NCI-H774 (cell line): ENCODE results near the gene NNMT.
"Not testable (repeated sequence)": the region's sequence is repeated elsewhere in the genome, so short reads cannot be mapped to it uniquely, and the experiment has no call there.

Experiments
- DNase-seq: peaks from one replicate; lab custom pipeline; 2025; lab: John Stamatoyannopoulos, UW

The NNMT gene

DNA sequence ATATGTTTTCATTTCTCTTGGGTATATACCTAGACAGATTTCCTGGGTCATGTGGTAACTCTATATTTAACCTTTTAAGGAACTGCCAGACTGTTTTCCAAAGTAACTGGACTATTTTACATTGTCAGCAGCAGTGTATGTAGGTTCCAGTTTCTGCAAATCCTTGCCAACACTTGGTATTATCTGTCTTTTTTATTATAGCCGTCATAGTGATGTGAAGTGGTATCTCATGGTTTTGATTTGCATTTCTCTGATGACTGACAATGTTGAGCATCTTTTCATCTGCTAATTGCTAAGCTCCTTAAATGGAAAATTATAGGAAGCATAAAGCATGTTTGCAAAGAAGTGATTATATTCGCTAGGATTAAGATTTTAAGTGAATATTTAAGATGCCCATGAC lies 13.9 kb downstream of the NNMT start:
- DNase-seq = no peak

DNA sequence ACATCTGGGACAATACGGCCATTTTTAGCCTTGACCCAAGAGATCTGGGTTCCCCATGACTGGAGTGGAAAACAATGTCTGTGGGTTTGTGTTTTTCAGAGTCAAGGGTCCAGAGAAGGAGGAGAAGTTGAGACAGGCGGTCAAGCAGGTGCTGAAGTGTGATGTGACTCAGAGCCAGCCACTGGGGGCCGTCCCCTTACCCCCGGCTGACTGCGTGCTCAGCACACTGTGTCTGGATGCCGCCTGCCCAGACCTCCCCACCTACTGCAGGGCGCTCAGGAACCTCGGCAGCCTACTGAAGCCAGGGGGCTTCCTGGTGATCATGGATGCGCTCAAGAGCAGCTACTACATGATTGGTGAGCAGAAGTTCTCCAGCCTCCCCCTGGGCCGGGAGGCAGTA lies 15.7 kb downstream of the NNMT start:
- no peak for DNase-seq

DNA sequence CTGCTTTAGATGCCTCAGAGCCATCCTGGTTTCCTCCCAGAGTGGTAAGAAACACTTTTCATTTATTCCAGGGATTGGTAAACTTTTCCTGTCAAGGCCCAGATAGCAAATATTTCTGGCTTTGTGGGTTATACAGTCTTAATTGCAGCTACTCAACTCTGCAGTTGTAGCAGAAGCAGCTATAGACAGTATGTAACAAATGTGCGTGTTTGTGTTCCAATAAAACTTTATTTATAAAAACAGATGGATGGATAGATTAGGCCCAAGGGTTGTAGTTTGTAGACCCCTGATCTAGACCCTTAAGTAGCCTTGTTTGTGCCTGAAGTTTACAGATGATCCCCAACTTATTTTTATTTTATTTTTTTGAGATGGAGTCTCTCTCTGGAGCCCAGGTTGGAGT lies 17.9 kb downstream of the NNMT start:
- no peak for DNase-seq

DNA sequence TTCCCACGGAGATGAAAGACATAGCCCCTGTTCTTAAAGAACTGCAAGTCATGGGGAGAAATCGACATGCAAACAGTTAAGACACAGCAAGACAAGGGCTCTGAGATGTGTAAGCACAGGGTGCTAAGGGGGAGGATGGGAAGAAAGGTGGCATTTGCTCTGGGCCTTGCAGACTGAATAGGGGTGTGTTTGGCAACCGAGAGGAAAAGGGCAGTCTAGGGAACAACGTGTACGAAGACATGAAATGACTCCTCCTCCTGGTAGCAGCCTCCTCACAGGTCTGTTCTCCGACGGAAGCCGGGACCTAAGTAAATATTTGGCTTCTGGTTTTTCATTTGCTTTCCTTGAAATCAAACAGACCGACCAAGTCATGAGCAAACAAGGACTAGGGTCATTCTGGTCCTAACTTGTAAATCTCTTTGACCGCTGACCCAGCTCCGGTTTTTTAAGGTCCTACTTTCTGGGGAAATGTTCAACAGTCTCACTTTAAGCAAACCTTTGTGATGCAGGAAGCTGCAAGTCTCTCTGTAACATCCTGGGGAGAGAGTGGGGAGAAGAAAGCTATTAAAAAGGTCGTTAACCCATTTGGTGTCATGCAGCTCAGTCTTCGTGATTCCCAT lies 19.7 kb downstream of the NNMT start:
- peak; percentile 72 for DNase-seq

DNA sequence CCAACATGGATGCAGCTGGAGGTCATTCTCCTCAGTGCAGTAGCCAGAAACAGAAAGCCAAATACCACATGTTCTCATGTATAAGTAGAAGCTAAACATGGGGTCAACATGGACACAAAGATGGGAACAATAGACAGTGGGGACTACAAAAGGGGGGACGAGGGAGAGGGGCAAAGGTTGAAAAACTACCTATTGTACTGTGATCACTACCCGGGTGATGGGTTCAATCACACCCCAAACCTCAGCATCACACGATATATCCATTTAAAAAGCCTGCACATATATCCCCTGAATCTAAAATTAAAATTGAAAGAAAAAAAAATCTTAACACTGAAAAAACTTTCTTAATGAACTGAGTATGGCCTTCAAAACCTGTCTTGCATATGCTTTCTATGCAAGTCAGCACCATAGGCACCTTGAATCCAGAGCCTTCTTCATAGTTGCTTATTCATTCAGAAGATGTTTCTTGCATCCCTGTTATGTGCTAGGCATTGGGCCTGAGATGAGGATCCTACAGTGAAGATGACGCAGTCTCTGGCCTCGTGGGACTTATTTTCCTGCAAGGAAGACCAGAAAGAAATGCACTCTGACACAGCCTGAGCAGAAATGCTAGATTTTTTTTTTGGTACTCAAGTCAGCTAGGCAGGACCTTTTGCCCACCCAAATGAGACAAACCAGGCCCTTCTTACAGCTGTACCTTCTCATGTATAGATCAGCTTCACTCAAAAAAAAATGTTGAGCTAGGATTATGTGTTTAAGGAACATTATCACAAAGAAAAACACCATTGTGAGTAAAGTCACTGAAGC lies 21.0 kb downstream of the NNMT start:
- DNase-seq = no peak

DNA sequence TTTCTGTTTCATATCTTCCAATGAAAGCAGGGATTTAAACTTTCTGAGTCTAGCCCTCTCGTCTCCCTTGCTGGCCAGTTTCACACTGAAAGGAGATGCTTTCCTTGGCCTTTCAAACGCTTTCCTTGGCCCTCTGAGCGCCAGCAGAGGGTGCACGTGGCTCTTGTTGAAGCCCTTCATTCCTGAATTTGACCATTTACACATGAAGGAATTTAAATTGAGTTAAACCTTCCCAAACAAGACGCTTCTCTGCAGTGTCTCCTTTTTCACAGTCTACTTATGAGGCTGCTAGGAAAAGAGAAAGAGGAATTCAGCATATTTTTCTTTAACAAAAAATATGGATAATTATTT lies 21.6 kb downstream of the NNMT start:
- peak; percentile 57 for DNase-seq

DNA sequence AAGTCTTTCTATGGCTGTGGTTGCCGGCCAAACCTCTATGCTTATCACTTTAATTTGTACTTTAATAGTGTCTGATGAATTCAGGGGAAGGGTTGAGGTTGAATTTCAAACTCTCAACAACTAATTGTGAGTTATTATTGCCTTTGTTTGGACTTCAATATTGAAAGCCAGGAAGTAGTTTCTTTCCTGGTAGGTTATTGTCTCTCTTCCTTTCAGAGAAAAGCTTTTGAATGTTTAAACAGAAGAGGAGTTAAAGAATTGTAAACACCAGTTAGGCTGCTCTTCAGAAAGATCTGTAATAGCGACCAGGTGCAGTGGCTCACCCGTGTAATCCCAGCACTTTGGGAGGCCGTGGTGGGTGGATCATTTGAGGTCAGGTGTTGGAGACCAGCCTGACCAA lies 22.2 kb downstream of the NNMT start:
- DNase-seq = peak; percentile 92

DNA sequence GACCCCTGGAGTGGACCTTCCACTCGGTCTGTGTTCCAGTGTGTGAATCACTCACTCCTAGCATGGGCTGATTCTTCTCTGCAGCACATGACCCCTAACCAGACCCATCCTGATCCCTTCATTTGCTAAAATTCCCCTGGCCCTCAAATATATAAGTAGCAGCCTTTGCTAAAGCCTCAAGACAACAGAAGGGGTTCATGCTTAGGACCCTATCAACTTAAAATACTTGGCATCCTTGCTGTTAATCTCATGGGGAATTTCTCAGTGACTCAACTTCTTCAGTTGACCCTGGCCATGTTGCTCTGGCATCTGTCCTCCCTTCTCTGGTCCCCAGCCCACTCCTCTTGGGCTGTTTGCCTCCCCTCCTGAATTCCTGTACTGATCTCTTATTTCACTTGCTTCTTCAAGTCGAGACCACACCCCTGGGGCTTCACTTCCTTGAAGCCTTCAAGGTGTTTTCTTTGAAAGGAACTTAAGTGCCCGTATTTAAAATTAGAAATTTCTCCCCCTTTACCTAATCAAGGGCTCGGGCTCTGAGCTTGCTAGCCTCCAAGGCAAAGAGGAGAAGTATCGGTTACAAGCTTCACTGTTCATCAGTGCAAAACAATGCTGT lies 23.6 kb downstream of the NNMT start:
- DNase-seq = no peak

DNA sequence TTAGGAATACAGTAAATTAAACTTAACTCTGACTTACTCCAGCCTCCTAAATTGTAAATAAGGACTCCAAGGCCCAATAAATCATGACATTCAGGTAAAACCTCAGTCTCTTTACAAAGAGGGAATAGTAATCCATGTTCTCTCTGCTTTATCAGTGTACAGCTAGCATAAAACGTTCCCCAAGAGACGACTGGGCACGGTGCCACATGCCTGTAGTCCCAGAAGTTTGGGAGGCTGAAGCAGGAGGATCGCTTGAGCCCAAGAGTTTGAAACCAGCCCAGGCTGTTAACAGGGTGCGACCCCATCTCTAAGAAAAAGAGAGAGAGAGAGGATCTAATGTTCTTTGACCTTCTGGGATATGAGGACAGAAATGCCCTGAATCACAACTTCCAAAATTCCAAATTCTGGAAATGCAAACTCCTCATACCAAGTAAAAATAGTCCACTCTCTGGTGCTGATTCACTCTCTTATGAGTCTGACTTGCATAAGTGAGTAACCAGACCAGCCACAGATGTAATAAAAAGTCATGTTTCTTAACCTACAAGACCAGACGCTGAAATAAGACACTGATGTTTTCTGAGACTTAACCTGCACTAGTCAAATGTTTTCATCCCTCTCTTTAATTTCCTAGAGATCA lies 25.5 kb downstream of the NNMT start:
- no peak for DNase-seq

DNA sequence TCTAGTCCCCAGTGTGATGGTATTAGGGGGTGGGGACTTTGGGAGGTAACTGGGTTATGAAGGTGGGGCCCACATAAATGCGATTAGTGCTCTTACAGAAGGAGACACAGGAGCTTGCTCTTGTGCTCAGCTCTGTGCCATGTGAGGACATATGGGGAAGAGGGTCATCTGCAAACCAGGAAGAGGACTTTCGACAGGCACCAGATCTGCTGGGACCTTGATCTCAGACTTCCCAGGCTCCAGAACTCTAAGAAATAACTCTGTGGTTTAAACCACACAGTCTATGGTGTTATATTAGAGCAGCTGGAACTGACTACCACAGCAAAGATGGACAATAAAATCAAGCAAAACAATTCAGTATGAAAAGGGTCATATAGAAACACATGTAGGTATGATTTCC lies 26.7 kb downstream of the NNMT start:
- DNase-seq = no peak

DNA sequence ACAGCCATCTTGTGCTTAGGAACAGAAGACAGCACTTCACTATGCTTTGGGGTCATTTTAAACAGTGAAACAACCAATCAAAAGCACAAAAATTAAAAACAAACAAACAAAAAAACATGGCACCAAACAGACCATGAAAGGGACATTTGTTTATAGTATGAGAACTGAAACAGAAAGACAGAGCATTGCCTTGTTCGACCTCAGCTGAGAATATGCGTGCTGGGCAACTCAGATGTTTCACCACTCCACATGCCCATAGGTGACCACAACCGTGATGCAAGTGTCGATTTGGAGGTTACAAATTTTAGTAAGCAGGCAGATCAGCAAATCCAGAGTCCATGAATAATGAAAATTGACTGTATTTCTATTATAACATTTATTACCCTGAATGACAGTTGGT lies 30.0 kb downstream of the NNMT start:
- no peak for DNase-seq

DNA sequence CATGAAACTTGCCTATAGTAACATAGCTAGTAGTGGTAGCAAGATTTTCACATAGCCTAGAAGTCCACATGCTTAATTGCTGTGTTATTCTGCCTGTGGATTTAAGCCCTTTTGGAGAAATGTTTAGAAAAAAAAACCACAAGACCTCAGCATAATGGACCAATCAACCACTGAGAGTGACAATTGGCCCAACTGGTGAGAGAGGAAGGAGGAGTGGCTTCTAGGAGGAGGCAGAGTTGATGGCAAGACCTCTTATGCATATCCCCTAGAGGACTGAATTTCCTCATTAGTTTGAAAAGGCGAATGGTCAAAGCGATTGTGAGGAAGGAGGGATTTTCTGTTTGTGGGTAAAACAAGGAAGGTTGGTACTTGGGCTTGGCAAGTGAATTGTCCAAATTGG lies 30.6 kb downstream of the NNMT start:
- no peak for DNase-seq

DNA sequence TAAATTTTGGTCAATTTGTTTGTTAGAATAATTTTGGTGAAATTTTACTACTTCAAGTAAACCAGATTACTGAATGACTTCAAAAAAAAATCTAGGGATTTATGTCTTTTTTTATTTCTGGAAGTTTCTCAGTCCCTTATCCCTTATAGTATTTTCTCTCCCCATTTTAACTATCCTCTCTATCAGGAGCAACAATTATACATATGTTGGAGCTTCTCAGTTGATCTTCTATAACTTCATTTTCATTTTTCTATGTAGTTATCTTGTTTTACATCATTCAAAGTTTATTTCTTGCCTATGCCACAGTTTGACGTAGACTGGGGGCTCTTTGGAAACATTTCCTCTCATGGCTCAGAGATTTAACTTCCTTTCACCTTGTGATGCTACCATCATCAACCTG lies 34.2 kb downstream of the NNMT start:
- no peak for DNase-seq

DNA sequence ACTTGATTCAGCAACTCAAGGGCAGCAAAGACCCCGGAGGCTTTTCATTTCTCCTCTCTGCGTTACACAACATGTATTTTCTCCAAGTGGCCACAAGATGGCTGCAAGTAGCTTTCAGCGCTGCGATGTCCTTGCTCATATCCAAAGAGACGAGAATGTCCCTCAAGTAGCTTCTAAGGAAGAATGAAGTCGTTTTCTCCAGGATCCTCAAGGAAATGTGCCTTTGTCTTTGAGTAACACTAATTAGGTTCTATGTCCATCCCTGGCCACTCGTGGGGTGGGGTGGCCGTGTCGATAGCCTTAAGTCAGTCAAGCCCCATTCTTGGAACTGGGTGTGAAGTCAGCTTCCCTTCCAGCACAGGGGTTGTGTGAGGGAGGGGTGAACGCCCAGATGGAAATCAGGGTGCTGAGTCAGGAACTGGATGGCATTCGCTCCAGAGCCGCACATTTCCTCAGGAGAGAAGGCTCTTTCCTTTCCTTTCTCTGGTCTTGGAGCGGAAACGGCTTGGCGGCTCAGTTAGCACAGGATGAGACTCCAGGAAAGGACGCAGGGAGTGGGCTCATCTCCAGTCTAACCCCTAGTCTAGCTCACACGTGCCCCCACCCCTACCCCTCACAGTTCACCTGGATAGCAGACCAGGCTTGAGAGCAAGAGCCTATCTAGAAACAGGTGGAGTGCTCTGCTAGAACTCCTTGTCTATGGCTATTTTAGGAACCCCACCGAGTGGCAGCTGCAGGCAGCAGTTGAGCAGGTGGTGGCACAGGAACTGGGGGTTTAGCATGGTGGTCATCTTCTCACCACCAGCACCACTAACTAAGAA lies 44.3 kb downstream of the NNMT start:
- DNase-seq = peak; percentile 69

DNA sequence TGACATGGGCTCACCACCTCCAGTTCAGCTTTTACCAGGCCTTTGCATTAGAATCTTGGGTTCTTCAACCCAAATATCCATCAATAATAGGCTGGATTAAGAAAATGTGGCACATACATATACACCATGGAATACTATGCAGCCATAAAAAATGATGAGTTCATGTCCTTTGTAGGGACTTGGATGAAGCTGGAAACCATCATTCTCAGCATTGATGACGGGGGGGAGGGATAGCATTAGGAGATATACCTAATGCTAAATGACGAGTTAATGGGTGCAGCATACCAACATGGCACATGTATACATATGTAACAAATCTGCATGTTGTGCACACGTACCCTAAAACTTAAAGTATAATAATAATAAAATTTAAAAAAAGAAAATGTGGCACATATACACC lies 45.5 kb downstream of the NNMT start:
- not testable (repeated sequence) for DNase-seq

DNA sequence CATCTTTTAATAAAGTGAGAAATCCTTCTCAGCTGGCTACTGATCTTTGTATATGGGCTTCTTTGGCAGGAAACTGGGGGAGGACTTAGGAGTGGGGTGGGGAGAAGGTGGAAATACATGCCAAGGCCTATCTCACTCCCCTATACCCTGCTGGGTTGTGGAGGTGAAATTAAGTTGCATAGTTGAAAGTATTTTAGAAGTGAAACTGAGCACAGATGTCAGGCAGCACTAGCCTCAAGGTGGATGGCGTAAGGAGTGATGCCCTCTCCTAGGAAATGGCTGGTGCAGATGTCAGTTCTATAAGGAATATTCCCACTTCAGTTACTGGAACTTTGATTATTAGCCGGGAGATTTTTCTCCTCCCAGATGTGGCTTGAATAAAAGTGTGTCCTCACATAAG lies 46.3 kb downstream of the NNMT start:
- DNase-seq = no peak

DNA sequence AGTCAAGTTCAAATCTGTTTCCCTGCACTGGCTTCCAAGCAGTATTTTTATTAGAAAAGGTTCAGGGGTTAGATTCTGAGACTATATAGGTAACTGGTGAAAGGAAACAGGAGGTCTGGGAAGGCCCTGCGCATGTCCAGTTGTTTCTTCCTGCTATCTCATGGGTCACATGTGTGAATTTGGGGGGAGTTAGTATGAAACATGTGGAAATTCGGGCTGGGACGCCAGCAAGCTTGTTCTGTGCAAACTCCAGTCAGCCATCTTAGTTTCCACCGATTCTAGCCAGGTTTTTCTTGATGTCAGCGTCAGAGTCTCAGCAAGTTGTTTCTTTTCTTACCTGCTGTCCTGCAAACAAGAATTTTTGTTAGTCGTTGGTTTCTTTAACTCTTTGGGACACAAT lies 46.8 kb downstream of the NNMT start:
- DNase-seq = no peak

DNA sequence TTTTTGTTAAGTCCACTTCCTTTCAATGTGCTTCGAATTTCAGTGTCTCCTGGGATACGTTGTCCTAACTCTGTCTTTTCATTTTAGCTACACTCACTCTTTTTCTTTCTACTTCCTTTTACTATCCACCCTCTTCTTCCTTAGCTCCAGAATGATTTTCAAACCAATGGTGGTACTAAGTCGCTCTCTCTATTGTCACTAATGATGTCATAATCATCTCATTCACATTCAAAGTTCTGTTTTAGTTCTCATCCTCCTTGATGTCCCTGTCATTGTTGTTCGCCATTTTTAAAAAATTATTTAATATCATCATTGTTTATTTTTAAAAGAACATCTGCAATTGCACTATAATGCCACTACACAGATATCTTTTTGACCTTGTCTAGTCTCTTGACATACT lies 47.3 kb downstream of the NNMT start:
- no peak for DNase-seq

DNA sequence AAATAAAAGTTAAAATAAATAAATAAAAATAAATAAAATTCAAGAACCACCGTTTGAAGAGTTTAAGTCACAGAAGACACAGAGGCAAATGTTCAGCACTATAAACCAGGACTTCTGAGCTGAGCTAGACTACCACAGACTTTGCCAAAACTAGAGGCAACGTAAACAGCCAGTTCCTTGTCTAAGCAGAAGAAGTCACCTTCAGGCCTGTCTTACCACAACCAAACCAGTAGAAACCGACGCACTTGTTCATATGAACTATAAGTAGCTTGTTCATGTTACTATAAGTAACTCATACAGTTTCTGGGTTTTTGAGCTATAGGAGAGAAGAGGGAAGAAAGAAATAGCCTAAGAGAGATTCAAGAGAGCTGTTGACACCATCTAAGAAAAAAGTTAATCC lies 48.3 kb downstream of the NNMT start:
- DNase-seq = no peak

DNA sequence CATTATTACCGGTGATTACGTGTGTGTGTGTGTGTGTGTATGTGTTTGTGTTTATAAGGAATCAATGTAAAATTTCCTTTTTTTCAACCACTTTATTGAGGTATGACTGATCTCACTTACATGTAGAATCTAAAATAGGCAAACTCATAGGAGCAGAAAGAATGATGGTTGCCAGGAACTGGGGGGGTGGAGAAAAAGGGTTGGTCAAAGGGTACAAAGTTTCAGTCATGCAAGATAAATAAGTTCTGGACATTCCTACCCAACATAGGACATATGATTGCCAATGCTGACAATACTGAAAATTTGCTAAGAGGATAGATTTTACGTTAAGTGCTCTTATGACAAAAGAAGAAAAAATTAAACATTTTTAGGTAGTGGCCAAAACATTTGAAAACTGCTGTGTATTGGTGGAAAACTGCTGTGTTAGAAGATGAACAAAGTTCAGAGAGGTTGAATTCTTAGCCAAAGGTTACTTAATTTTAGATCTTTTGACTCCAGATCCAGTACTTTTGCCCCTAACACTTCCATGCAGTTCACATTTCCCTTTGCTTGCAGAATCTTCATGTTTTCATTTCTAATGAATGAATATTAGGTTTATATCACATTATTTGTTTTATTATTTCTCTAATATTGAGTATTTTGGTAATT lies 49.5 kb downstream of the NNMT start:
- DNase-seq = no peak

DNA sequence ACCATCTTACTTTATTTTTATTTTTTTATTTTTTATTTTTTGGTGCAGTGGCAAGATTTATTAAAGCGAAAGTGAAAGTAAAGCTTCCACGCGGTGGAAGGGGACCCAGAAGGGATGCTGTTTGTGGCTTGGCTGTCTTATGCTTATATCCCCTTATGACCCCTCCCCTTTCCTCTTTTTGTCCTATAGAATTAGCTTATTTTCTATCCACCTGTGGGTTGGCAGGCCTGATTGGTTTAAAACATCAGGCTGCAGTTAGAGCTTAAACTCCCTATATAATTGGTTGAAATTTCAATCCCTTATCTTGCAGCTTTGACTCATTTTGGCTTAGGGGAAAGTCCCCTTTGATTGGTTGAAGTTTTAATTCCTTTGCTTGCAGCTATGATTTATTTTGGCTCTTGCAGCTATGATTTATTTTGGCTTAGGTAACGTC lies 50.5 kb downstream of the NNMT start:
- DNase-seq = no peak
